Measurements from ENCODE around the gene CAMK1D. TPM values are rescaled to one million over a fixed set of nuclear protein-coding genes. Genes with fewer than 3 reads are reported as not detected.

The CAMK1D gene
- total and polyA plus RNA-seq, 2 of the 8 experiments (the other 6 are each of a cell fraction or from before 2014, with no cell fraction given): 3.5 to 10.6 TPM

DNA sequence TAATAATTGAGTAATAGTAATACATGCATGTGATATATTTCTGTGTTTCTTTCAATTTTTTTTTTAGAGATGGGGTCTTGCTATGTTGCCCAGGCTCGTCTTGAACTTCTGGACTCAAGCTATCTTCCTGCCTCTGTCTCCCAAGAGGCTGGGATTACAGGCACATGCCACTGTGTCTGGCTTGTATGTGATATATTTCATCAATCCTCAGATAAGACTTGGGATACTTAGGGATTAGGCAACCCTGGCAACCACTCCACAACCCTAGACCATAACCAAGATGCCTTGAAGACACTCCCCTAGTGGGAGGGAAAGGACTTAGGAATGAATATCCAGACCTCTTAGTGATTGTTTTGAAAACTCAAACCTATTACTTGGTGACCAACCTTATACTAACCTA lies 497.4 kb downstream of the CAMK1D start:
- POLR2A ChIA-PET (ENCODE audit: partially characterized antibody): no interaction called here
- no peak overlapping the region for H2BK5ac ChIP-seq (ENCODE audit: low read depth, low read length)
- H3K4me1 ChIP-seq (replicated peaks in 1 of 4; ENCODE audit: control insufficient read depth in 3 of 4, insufficient read depth in 4 of 4, low read length in 3 of 4): peaks cover 0 to 4% (median 0%) of the 10 kb centered on the region in 4 experiments; a peak in 1 of 7 replicates

More for the DNA sequence above, 497.4 kb downstream of the CAMK1D start:
- Histone ChIP-seq H3K18ac (ENCODE audit: extremely low read depth, low read length) (no peak overlapping the region), H3K36me3 (ENCODE audit: control insufficient read depth in 2 of 4, insufficient read depth in 4 of 4, low read length in 3 of 4) (no peaks in the 10 kb centered on the region), H4K91ac (replicated peaks; ENCODE audit: insufficient read length, low read length) (no peak overlapping the region), H2AFZ (ENCODE audit: low read length) (no peak overlapping the region), H3K4me2 (ENCODE audit: insufficient read depth in 1 of 2, low read depth in 2 of 2, low read length in 2 of 2) (no peak overlapping the region), H2AK5ac (ENCODE audit: low read depth, low read length) (no peak overlapping the region), H4K20me1 (replicated peaks in 1 of 2; ENCODE audit: control insufficient read depth in 1 of 2, insufficient read depth in 2 of 2, low read length in 2 of 2) (no peaks in the 10 kb centered on the region), H3K79me2 (ENCODE audit: control insufficient read depth in 1 of 2, insufficient read depth in 2 of 2, low read length in 2 of 2) (no peaks in the 10 kb centered on the region), H3K9ac (replicated peaks in 1 of 4; ENCODE audit: extremely low read depth in 1 of 4, low read depth in 3 of 4, low read length in 3 of 4) (no peak overlapping the region), H2BK15ac (ENCODE audit: low read length) (no peak overlapping the region), H3K4me3 (ENCODE audit: extremely low read depth in 1 of 4, insufficient read depth in 2 of 4, low read depth in 3 of 4, low read length in 4 of 4) (no peak overlapping the region), H2BK20ac (ENCODE audit: low read length) (no peak overlapping the region), H2BK12ac (ENCODE audit: low read depth, low read length) (no peak overlapping the region), H3K23ac (ENCODE audit: insufficient read length) (no peak overlapping the region), H3K27ac (ENCODE audit: low read depth, low read length) (no peak overlapping the region), H3K56ac (replicated peaks; ENCODE audit: insufficient read length, low read depth, low read length) (no peak overlapping the region), H3K14ac (ENCODE audit: insufficient read length) (no peak overlapping the region), H2BK120ac (replicated peaks; ENCODE audit: low read depth, low read length) (no peak overlapping the region), H3K27me3 (replicated peaks in 1 of 4; ENCODE audit: control insufficient read depth in 3 of 4, extremely low read depth in 1 of 4, insufficient read depth in 3 of 4, low read length in 3 of 4) (no peaks in the 10 kb centered on the region), H4K5ac (ENCODE audit: insufficient read length, low read depth, low read length) (no peak overlapping the region), H3K4ac (replicated peaks; ENCODE audit: insufficient read length, low read depth, low read length) (no peak overlapping the region), H3K79me1 (ENCODE audit: low read depth, low read length) (no peaks in the 10 kb centered on the region), H3K9me3 (ENCODE audit: insufficient read depth in 2 of 2, low read depth in 1 of 2, low read length in 1 of 2) (no peaks in the 10 kb centered on the region), H3K23me2 (ENCODE audit: low read depth, low read length) (no peaks in the 10 kb centered on the region), H4K8ac (ENCODE audit: extremely low read depth, insufficient read depth, low read length) (no peak overlapping the region)
- WGBS, 2 experiments (ENCODE audit: extremely low coverage in 1 of 2, insufficient coverage in 1 of 2, insufficient read length in 1 of 2, insufficient replicate concordance in 2 of 2, low coverage in 1 of 2, low lambda C conversion rate in 2 of 2, missing lambda C conversion rate in 1 of 2): 94% methylated on average over 1 of the region's 1 CpG; no CpG with 5 or more reads in 1 of the 2 experiments
- TF ChIP-seq POU5F1 (IDR thresholded peaks at IDR 0.05; ENCODE audit: low read depth, low read length): no peak
- no peak for TF ChIP-seq ZNF274 (IDR thresholded peaks at IDR 0.05; ENCODE audit: borderline replicate concordance, extremely low read depth, low read length)
- CTCF ChIA-PET (ENCODE audit: partially characterized antibody): interaction anchor here (0.6 to 5.3 kb wide), 24 partner anchors 9 to 965 kb away, joined by 3 to 38 read pairs (median 4); no protein-coding TSS in a partner anchor
- FAIRE-seq (no peak), DNase-seq (ENCODE audit: low read depth in 1 of 2, low spot score in 2 of 2) (no peak)

Data from H1 (cell line).